Panc1 (cell line): ENCODE results near the gene CCDC34. TPM values are rescaled to one million over a fixed set of nuclear protein-coding genes. Genes with fewer than 3 reads are reported as not detected.
A peak's percentile ranks its signal among the peaks of the same experiment; 100 is the strongest.

Experiments used
- ATAC-seq: fragments of 200-7000 bp; cut with Tn5 transposase; 2 replicates; pipeline ENCODE4 v1.9.1; 2020; ENCODE audit warnings: mild to moderate bottlenecking, moderate library complexity
- BruUV-seq: library from RNA; stranded (reverse); fragments of 400-500 nt; replicated peaks from 2 replicates; lab custom pipeline; 2021; lab: Mats Ljungman, UMichigan
- CTCF ChIA-PET: fragments of 300-600 bp; sonication (Branson Sonifier 250); formaldehyde crosslinking; loops from one replicate; lab custom pipeline; 2022; ENCODE audit warnings: antibody characterized with exemption; lab: Charles Lee
- POLR2A ChIA-PET: fragments of 300-600 bp; sonication (Branson Sonifier 250); formaldehyde crosslinking; loops from one replicate; lab custom pipeline; 2022; ENCODE audit warnings: antibody characterized with exemption; lab: Charles Lee
- DNase-seq: peaks from one replicate; pipeline ENCODE4 v3.0.0-alpha.2; 2010; ENCODE audit warnings: low read depth, low spot score
- H3K27ac ChIP-seq: 2 replicates; pipeline ENCODE4 v1.5.1; 2011; ENCODE audit warnings: mild to moderate bottlenecking, low read length, inconsistent platforms
- H3K27me3 ChIP-seq: fragments of 200-500 bp; sonication (Bioruptor generic); 2 replicates; pipeline ENCODE4 v1.6.0; 2014; ENCODE audit warnings: low read length, inconsistent platforms; ENCODE audit not compliant: control insufficient read depth, insufficient read depth
- H3K36me3 ChIP-seq: fragments of 200-500 bp; sonication (Bioruptor generic); 2 replicates; pipeline ENCODE4 v1.5.1; 2014; ENCODE audit warnings: inconsistent platforms, mild to moderate bottlenecking, low read length, moderate library complexity; ENCODE audit not compliant: control insufficient read depth, insufficient read depth
- H3K4me1 ChIP-seq: 2 replicates; pipeline ENCODE4 v1.5.1; 2011; ENCODE audit warnings: inconsistent platforms, mild to moderate bottlenecking, low read length, moderate library complexity; ENCODE audit not compliant: control insufficient read depth, insufficient read depth
- H3K4me3 ChIP-seq, 2 experiments: 2 replicates each; pipeline ENCODE4 v1.5.1; 2011 to 2012; ENCODE audit warnings: low read depth in 2 of 2, low read length in 2 of 2, mild to moderate bottlenecking in 2 of 2, inconsistent platforms in 1 of 2, moderate library complexity in 1 of 2
- H3K9me3 ChIP-seq: fragments of 200-500 bp; sonication (Bioruptor generic); 2 replicates; pipeline ENCODE4 v1.5.1; 2014; ENCODE audit warnings: low read depth, mild to moderate bottlenecking, inconsistent platforms, low read length, moderate library complexity; ENCODE audit not compliant: control insufficient read depth, insufficient read depth
- POLR2AphosphoS5 ChIP-seq: IDR thresholded peaks from 2 replicates; pipeline ENCODE4 v1.6.1; 2012; ENCODE audit warnings: mild to moderate bottlenecking, low read depth, low read length, moderate library complexity
- SIN3A ChIP-seq: IDR thresholded peaks from 2 replicates; pipeline ENCODE4 v1.6.1; 2012; ENCODE audit warnings: low read depth, mild to moderate bottlenecking, low read length, moderate library complexity, borderline replicate concordance; ENCODE audit not compliant: insufficient read depth
- TCF7L2 ChIP-seq: IDR thresholded peaks from 2 replicates; pipeline ENCODE4 v1.6.1; 2011; ENCODE audit warnings: mild to moderate bottlenecking, low read depth, low read length, inconsistent platforms
- in situ Hi-C: cut with HindIII; loops from 2 replicates; pipeline ENCODE4 v1.10.0; 2016; ENCODE audit warnings: low sequenced_read_pairs, low pct_unique_long_range_greater_than_20kb
- intact Hi-C: fragments of 100-400 bp; cut with micrococcal nuclease; formaldehyde crosslinking; loops from one replicate; pipeline ENCODE4 v1.10.0; 2022; ENCODE audit not compliant: unreplicated experiment
- total RNA-seq: library from RNA; stranded (reverse); gene quantifications from one replicate; pipeline ENCODE4 v1.2.1, GENCODE V29; 2021; ENCODE audit not compliant: unreplicated experiment
- TF ChIP-seq, protein P1 (sequence below), 2 experiments: IDR thresholded peaks; 2 replicates each; pipeline ENCODE4 v1.6.1; 2011 to 2012; ENCODE audit warnings: low read depth in 2 of 2, control low read depth in 1 of 2, low read length in 1 of 2, mild to moderate bottlenecking in 1 of 2, moderate library complexity in 1 of 2; ENCODE audit not compliant: insufficient read depth in 1 of 2
- TF ChIP-seq, protein P2 (sequence below): fragments of 450-650 bp; IDR thresholded peaks from 2 replicates; pipeline ENCODE4 v1.5.1; 2017; ENCODE audit warnings: mild to moderate bottlenecking

Gene CCDC34
- total RNA-seq, 1 experiment from 2014 or later, result 28.3 TPM

DNA sequence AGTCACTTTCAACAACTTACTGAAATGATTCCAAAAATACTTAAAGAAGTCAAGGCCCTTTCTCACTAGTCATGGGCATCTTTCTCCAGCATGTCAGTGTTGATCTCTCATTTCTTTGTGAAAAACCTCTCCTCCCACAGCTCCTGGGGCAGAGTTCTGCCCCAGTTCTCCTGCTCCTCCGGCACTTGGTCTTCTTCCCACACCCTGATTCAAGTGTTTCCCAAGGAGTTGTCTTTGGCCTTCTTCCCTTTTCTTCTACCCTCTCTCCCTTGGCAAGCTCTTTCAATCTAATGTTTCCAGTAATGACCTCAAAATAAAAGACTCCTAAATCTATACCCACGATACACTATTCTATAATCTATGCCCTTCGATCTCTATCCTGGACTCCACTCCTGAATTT, 42.1 kb upstream of the CCDC34 start:
- Histone ChIP-seq H3K4me1 (peaks cover 25% of the 10 kb centered on the region), H3K36me3 (no peaks in the 10 kb centered on the region), H3K27me3 (no peaks in the 10 kb centered on the region), H3K9me3 (no peaks in the 10 kb centered on the region), H3K4me3 (no peak overlapping the region), H3K27ac (0 out of 2 replicates have a peak overlapping the region, but pooled peaks have one; percentile 24)
- TSS peak; percentile 10 for BruUV-seq
- in situ Hi-C loops, result no loop called here
- ChIA-PET POLR2A (interaction anchor here (0.6 kb wide), 2 partner anchors 32 to 64 kb away, joined by 3 read pairs; no protein-coding TSS in a partner anchor), CTCF (no interaction called here)
- intact Hi-C loops, result no loop called here
- ATAC-seq, result no peak
- no peak for TF ChIP-seq TCF7L2
- TF ChIP-seq, protein P1, sequence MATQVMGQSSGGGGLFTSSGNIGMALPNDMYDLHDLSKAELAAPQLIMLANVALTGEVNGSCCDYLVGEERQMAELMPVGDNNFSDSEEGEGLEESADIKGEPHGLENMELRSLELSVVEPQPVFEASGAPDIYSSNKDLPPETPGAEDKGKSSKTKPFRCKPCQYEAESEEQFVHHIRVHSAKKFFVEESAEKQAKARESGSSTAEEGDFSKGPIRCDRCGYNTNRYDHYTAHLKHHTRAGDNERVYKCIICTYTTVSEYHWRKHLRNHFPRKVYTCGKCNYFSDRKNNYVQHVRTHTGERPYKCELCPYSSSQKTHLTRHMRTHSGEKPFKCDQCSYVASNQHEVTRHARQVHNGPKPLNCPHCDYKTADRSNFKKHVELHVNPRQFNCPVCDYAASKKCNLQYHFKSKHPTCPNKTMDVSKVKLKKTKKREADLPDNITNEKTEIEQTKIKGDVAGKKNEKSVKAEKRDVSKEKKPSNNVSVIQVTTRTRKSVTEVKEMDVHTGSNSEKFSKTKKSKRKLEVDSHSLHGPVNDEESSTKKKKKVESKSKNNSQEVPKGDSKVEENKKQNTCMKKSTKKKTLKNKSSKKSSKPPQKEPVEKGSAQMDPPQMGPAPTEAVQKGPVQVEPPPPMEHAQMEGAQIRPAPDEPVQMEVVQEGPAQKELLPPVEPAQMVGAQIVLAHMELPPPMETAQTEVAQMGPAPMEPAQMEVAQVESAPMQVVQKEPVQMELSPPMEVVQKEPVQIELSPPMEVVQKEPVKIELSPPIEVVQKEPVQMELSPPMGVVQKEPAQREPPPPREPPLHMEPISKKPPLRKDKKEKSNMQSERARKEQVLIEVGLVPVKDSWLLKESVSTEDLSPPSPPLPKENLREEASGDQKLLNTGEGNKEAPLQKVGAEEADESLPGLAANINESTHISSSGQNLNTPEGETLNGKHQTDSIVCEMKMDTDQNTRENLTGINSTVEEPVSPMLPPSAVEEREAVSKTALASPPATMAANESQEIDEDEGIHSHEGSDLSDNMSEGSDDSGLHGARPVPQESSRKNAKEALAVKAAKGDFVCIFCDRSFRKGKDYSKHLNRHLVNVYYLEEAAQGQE (IDR thresholded peaks at IDR 0.05; ENCODE audit: insufficient read depth in 1 of 2, low read depth in 2 of 2, low read length in 1 of 2), result no peak
- TF ChIP-seq POLR2AphosphoS5, result no peak
- no peak for TF ChIP-seq SIN3A
- TF ChIP-seq, protein P2, sequence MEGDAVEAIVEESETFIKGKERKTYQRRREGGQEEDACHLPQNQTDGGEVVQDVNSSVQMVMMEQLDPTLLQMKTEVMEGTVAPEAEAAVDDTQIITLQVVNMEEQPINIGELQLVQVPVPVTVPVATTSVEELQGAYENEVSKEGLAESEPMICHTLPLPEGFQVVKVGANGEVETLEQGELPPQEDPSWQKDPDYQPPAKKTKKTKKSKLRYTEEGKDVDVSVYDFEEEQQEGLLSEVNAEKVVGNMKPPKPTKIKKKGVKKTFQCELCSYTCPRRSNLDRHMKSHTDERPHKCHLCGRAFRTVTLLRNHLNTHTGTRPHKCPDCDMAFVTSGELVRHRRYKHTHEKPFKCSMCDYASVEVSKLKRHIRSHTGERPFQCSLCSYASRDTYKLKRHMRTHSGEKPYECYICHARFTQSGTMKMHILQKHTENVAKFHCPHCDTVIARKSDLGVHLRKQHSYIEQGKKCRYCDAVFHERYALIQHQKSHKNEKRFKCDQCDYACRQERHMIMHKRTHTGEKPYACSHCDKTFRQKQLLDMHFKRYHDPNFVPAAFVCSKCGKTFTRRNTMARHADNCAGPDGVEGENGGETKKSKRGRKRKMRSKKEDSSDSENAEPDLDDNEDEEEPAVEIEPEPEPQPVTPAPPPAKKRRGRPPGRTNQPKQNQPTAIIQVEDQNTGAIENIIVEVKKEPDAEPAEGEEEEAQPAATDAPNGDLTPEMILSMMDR, result no peak
- no peak for DNase-seq

DNA sequence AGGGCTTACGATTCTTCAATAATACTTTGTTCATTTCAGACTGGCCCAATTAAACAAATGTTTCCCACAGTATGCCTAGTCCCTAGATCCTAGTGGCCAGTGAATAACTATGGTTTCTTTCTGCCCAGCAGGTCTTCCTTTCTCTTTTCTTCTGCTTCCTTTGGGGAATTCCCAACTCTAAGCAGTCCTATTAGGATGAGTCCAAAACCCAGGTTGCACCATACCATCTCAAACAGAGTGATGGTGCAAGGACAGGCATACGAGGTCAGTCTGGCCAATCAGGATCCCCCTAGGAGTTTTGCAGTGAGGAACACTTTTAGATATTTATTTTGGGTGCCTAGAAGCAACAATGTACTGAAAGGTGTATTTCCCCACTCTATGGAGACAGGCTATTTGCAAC, 41.4 kb upstream of the CCDC34 start:
- ATAC-seq (no peak), DNase-seq (no peak)
- H3K9me3 ChIP-seq, result no peaks in the 10 kb centered on the region
- POLR2A ChIA-PET, result no interaction called here
- TF ChIP-seq, protein P2, result no peak
- TF ChIP-seq, protein P1 (IDR thresholded peaks at IDR 0.05; ENCODE audit: insufficient read depth in 1 of 2, low read depth in 2 of 2, low read length in 1 of 2), result no peak
- in situ Hi-C loops (no loop called here), intact Hi-C loops (no loop called here)
- H3K27me3 ChIP-seq, result no peaks in the 10 kb centered on the region
- H3K4me3 ChIP-seq, result no peak overlapping the region
- CTCF ChIA-PET, result no interaction called here
- no TSS peak for BruUV-seq
- 0 out of 2 replicates have a peak overlapping the region, but pooled peaks have one; percentile 24 for H3K27ac ChIP-seq
- no peaks in the 10 kb centered on the region for H3K36me3 ChIP-seq
- H3K4me1 ChIP-seq, result peaks cover 25% of the 10 kb centered on the region
